ENCODE data around the gene COG5.

COG5 gene

GRCh38 chr7:107332488-107333269, 231.0 kb downstream of the COG5 start:
- no peak for DNase-seq (ENCODE audit: low spot score)

DNA sequence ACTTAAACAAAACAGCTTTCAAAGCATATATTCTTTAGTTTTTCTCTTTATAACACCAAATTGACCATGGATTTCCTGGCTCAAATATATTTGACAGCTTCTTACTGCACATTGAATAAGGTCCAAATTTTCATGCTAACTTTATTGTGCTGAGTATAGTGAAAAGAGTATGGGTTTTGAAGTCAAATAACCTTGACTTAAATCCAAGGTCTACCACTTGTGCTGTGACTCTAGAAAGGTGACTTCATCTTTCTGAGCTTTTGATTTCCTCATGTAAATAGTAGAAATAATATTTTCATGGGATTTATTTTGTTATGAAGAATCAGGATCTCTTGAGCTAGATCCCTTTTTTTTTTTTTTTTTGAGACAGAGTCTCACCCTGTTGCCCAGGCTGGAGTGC, 233.2 kb downstream of the COG5 start:
- no peak for DNase-seq (ENCODE audit: low spot score)

- DNase-seq (ENCODE audit: low spot score): peak; percentile 64
These were observed 235.6 kb downstream of the COG5 start for GRCh38 chr7:107327986-107328569.

DNA sequence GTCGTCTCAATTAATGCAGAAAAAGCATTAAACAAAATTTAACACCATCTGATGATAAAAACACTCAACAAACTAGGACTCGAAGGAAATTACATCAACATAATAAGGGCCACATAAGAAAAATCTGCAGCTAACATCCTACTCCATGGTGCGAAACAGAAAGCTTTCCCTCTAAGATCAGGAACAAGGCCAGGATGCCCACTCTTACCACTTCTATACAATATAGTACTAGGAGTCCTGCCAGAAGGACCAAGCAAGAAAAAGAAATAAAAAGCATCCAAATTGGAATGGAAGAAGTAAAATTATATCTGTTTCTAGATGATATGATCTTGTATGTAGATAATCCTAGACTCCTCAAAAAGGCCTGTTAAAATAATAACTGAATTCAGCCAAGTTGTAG, 237.7 kb downstream of the COG5 start:
- no peak for DNase-seq (ENCODE audit: low spot score)

DNA sequence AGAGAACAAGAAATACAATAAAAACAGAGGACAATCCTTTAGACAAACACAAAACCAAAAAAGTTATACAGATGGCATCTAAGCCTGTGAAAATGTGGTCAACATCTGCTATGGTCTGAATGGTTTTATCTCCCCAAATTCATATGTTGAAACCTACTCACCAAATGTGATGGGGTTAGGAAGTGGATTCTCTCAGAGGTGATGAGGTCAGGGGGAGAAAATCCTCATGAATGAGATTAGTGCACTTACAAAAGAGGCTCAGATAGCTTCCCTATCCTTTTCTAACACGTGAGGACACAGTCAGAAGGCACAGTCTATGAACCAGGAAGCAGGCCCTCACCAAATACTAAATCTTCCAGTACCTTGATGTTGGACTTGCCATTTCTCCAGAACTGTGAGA, 241.7 kb downstream of the COG5 start:
- no peak for DNase-seq (ENCODE audit: low spot score)

- DNase-seq (ENCODE audit: low spot score): no peak
These were observed 242.1 kb downstream of the COG5 start for GRCh38 chr7:107321611-107322010.

DNA sequence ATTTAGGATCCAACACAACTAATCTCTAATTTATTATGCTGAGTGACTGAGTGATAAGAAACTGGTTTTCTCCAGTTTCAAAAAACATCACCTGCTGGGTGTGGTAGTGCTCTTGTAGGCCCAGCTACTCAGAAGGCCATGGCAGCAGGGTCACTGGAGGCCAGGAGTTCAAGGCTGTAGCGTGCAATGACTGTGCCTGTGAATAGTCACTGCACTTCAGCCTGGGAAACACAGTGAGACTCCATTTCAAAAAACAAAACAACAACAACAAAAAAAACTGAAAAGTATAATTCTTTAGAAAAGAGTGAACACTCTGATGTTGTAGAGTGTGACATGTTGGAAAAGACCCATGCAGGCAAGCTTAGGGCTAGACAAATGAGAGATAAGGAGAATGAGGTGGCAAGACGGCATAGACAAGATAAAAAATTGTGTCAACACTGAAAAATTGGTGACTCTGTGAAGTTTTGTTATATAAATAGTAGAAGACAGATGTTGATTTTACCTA, 243.9 kb downstream of the COG5 start:
- DNase-seq (ENCODE audit: low spot score): no peak

DNA sequence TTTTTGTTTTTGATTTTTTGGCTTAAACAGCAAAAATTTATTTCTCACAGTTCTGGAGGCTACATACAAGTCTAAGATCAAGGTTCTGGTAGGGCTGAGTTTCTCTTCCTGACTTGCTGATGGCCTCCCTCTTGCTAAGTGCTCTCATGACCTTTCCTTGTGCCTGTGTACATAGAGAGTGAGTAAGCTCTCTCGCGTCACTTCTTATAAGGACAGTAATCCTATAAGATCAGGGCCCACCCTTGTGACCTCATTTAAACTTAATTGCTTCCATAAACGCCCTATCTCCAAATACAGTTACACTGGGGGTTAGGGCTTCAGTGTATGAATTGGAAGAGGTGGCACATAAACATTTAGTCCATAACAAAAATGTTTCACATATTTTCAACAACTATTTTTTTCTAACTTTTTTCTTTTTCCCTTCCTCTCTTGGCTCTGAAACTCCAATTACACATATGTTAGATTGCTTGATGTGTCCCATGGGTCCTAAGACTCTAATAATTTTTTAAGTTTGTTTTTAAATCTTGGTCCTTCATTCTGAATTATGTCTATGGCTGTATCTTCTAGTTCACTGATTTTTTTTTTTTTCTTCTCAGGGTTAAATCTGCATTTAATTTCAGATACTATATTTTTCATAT, 245.1 kb downstream of the COG5 start:
- no peak for DNase-seq (ENCODE audit: low spot score)

DNA sequence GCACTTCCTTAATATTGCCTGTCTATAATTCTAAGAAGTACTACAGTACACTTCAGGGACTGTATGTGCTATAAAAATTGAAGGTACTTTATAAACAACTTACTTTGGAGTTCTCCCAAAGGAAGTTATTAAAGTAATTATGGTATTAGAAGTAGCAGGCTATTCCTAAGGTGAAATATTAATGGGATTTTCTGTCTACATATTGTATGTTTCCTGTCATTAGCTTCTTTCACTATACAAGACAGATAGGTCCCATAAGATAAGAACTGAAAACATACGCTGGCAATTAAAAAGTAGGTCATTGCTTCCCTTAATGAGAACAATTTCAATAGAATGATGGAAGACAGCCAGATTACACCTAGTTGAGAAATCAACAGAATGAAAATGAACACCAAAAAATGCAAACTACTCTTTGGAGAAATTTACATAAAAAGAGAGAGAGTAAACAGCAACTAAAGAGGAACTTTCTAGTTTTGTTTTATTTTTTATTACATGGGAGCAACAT, 248.0 kb downstream of the COG5 start:
- DNase-seq (ENCODE audit: low spot score): no peak

DNA sequence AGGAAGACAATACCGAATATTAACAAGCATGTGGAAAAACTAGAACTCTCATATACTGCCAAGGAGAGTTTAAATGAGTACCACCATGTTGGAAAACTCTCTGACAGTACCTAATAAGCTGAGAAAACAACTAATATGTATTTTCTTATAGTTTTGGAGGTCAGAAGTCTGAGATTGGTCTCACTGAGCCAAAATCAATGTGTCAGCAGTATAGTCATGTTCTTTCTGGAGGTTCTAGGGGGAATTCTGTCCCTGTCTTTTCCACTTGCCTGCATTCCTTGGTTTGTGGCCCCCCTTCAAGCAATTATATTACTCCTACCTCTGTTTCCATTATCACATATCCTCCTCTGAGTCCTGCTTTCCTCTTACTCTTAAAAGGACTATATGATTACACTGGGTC, 250.4 kb downstream of the COG5 start:
- DNase-seq (ENCODE audit: low spot score): no peak

GRCh38 chr7:107312418-107312817, 251.3 kb downstream of the COG5 start:
- DNase-seq (ENCODE audit: low spot score): peak; percentile 35

DNA sequence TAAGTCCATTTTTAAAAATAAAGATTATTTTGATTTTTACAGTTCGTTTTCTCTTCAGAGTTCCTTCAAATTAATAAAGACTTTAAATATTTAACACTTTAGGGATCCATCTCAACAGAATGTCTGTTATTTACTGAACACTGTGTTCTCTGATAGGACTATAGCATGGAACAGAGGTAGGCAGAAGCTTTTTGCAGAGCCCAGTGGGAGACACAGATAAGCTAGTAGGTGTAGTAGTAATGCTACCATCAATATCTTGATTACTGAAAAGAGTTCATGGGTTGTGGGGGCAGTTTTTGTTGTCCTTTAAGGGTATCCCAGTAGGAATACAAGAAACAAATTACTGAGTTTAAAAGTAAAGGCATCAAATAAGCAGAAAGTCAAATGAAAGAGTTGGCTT, 254.4 kb downstream of the COG5 start:
- DNase-seq (ENCODE audit: low spot score): no peak

GRCh38 chr7:107304636-107305035, 259.1 kb downstream of the COG5 start:
- no peak for DNase-seq (ENCODE audit: low spot score)

- DNase-seq (ENCODE audit: low spot score): no peak
These were observed 259.7 kb downstream of the COG5 start for GRCh38 chr7:107304063-107304462.

DNA sequence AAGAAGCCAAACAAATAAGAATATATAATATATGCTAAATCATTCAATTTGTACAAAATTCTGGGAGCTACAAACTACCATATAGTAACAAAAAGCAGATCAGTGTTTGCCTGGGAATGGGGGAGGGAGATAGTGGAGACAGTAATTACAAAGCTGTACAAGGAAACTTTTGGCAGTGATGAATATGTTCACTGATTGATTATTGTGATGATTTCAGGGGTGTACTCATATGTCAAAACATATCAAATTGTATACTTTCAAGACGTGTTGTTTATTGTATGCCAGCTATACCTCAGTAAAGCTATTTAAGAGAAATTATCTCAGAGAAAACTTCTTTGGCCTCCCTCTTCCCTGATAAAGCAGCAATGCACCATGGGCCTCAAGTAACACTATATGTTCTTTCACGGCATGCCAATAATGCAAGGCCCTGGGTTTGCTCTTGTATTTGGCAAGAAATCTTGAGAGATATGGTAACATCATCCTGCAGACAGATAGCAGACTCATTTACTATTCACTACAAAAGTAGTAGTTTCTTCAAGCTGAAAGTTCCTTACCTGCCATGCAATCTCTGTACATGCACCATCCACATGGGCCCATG, 261.4 kb downstream of the COG5 start:
- no peak for DNase-seq (ENCODE audit: low spot score)

- DNase-seq (ENCODE audit: low spot score): no peak
These were observed 269.5 kb downstream of the COG5 start for GRCh38 chr7:107294182-107294581.

GRCh38 chr7:107292591-107292990, 271.1 kb downstream of the COG5 start:
- no peak for DNase-seq (ENCODE audit: low spot score)

DNA sequence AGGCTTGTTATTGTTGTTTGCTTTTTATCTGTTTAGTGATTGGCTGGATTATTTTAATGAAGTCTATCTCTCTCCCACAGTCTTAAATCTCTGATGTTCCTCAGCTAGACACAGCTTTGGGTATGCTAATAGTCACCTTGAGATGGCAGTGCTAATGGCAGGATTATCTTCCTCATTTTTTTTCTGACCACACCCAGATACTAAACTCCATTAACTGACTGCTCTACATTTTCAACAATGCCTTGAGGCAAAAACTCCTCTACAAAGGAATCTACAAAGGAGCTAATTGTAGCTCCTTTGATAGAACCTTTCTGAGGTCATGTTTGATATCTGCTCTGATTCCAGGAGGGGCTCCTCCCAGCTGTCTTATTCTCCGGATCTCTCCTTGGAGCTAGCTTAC, 272.3 kb downstream of the COG5 start:
- DNase-seq (ENCODE audit: low spot score): no peak

- no peak for DNase-seq (ENCODE audit: low spot score)
These were observed 276.7 kb downstream of the COG5 start for GRCh38 chr7:107286751-107287621.

GRCh38 chr7:107284911-107285479, 278.7 kb downstream of the COG5 start:
- DNase-seq (ENCODE audit: low spot score): no peak

GRCh38 chr7:107277331-107277730, 286.4 kb downstream of the COG5 start:
- DNase-seq (ENCODE audit: low spot score): no peak
